NCI-H128 (cell line): ENCODE results near the gene FRAS1.
"Not testable (repeated sequence)": the region's sequence is repeated elsewhere in the genome, so short reads cannot be mapped to it uniquely, and the experiment has no call there.

Source experiments
- DNase-seq: peaks from one replicate; lab custom pipeline; 2025; ENCODE audit not compliant: unreplicated experiment; lab: John Stamatoyannopoulos, UW

Gene FRAS1

DNA sequence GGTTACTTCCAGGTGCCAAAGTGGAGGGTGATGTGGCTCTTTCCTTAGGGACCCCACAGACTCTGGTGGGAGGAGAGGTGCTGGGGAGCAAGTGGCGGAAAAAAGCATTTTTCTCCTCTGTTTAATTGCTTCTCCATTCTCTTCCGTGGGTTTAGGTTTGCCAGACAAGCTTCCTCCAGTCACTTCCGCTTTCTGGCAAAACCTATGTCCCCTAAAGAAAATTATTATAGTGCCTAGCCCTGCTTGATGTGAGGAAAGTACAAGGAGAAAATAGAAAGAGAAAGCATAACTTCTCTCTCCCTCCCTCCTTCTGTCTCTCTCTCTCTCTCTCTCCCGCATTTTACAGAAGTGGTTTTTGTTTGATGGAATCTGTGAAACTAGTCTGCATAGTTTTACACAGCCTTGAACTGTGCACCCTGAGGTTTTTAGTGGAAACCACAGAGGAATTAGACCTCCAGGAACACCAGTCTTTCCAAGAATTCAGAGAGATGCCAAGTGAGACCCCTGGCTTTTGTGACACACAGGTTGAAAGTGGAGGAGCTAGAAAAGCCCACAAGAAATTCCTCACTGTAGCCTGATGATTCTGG lies 263.3 kb downstream of the FRAS1 start:
- DNase-seq = no peak

DNA sequence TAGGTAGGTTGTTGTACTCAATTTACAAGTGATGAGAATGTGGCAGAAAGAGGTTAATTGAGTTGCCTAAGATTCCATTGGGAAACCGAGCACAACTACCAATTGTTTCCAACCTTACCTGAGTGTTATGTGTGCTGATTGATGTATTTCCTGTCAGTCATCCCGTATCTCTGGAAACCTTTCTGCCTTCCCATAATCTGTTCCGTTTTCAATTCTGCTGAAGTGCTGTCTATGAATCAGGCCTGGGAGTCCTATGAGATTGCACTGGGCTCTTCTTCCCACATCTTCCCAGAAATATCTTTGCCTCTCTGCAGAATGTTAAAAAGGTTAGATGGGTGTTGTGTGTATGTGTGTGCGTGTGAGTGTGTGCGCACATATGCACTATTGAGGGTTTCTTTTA lies 264.9 kb downstream of the FRAS1 start:
- DNase-seq = no peak

DNA sequence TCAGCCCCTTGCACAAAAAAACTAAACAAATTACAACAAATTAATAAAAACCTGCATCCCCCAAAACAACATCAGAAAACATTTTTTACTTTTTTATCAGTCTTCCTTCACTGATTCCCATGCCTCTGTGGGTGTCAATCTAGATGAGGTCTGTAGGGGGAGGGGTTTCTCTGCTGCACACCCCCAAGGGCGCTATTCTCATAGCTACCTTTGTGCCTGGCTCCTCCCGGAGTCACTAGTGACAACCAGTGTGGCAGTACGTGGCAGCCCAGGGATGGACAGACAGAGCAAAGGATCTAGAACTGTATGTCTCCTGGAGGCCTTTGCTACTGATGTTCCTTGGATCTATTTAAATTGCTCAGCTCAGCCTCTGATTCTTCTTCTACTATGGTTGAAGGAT lies 266.3 kb downstream of the FRAS1 start:
- no peak for DNase-seq

DNA sequence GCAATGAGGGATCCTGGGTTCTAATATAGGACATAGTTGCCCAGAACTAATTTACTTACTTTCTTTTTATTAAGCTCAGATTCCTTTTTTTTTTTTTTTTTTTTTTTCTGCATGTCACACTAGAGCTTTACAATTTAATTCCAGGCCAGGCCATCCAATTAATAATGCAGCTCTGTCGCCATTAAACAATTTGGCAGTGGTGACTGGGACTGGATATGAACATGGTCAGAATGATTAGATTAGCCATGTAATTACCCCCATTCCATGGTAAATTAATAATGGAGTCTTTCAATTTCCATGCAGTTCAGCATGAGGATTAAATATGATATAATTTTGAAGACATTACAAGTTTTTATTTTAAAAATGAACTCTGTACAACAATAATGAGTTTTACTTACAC lies 267.5 kb downstream of the FRAS1 start:
- DNase-seq = no peak

DNA sequence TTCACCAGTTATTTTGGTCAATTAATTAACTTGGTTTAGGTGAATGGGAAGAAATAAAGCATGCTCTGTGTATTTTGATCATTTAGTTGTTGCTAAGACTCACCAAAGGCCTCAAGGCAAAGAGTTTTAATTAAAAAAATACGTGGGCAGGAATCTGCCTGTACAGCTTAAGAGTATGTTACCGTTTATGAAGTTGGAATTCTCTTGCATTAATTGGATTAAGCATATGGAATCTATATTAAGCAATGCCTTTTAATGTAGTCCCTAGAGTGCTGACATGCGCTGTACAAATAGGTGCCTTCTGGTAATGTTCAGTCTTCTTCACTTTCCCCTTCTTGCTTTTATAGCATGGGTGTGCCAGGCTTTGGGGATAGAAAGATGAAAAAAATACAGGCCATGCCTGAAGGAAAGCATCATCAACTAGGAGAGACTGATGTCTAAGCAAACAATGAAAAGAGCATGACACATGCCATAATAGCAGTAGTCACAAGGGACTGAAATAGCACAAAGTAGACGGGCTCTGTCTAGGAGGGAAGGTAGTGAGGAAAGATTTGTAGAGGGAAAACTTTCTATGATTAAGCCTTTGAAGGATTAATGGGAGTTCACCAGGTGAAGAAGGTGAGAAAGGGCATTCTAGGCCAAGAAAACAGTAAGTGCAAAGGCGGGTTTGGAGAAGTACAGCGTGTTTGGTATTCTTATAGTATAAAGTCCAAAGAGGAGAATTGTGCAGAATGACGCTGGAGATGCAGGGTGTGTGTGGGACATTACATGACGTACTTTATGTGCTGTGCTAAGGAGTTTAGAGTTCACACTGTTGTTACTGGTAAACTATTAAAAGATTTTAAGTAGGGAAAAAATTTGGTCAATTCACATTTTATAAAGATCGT lies 268.4 kb downstream of the FRAS1 start:
- no peak for DNase-seq

DNA sequence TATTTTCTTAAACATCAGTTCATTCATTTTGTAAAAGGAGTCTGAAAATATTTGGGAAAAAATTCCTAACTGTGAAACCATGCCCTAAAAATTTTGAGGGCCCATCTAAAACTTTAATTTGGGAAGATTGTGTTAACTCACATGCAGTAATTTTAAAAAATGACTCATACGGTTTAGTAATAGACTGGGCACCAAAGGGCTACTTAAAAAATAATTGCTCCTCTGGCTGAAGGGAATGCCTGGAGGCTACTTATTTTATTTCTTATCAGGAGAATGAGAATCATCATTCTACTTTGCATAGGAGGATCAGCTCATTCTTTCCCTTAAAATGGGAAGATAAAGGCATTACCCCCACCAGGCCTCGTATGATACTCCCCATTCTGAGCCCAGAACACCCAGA lies 271.5 kb downstream of the FRAS1 start:
- not testable (repeated sequence) for DNase-seq

DNA sequence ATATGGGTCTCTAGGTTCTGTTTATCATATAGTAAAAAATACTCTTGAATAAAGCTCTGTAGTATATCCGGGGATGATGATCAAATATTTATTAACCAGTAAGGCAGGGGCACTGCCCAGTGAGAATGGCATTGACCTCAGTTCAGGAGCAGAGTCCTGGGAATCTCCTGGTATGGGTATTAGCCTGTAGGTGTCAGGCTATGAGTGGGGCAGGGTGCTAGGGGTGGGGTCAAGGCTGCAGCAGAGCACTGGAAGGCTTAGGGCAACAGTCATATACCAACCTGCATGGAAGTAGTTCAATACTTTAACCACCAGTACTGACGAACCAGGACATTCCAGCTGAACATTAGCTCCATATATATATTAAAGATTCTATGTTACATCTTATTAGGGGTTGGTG lies 274.1 kb downstream of the FRAS1 start:
- DNase-seq = no peak

DNA sequence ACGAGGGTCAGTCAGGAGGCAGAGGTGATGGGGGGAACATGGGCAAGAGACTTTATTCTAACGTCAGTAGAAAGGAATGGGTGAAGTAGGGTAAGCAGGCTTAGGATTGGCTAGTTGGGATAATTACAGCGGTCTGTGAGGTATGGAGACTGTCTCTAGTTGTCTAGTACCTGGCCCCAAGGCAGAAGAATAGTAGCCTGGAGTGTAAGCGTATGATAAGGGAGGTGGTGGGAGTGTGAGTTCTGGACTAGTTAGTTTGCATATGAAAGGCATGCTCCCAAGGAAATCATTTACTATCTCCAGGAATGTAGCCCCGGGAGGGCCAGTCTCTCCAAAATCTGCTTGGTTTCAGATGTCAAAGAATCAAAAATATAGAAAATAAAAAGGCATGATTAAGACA lies 274.8 kb downstream of the FRAS1 start:
- DNase-seq = no peak

DNA sequence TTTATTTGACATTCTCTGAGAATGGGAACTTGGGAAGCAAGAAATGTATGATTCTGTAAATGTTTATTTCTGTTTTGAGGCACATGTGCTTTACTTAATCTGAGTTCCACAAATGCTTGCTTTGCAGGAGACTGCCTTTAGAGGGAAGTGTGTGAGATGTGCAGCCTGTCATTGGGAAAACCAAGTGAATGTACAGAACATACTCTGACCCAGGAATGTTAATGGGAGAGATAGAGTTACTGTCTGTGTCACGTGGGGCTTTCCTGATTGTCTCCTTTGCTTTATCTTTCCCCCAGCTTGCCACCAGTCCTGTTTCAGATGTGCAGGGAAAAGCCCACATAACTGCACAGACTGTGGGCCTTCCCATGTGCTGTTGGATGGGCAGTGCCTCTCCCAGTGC lies 275.9 kb downstream of the FRAS1 start:
- DNase-seq = no peak

DNA sequence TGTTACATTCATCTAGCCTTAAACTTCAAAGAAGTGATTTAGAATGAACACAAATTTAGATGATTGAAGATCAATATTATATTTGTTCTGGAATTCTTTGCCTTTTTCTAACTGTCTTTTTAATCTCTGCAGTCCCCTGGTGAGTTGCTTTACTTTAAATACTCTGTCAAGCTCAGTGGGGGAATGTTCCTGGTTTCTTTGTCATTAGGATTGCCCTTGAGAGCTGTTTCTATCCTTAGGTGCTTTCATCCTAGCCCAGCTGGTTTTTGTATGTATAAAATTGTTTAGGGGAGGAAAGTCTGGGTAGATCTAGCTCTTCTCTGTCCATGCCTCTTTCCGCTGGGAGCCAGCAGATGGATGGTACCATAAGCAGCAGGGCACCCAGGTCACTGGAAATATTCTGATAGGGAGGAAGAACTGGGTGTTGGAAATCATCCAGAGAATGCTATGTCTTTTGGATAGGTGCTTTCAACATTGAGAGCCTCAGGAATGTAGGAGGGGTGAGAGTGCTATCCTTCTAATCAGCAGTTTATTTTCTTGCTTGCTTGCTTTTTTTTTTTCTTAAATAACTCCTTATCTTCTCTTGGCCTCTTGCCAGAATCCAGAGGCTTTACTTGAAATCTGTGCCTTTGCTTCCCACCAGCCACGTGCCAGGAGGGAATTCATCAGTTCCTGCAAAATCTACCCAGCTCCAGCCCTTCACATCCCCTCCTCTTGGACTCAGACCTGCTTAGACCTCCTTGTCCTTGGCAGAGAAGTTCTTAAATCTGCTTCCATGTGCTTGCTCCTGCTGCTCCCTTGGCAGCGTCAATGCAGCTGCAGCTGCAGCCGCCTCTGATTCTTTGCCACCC lies 279.2 kb downstream of the FRAS1 start:
- no peak for DNase-seq

DNA sequence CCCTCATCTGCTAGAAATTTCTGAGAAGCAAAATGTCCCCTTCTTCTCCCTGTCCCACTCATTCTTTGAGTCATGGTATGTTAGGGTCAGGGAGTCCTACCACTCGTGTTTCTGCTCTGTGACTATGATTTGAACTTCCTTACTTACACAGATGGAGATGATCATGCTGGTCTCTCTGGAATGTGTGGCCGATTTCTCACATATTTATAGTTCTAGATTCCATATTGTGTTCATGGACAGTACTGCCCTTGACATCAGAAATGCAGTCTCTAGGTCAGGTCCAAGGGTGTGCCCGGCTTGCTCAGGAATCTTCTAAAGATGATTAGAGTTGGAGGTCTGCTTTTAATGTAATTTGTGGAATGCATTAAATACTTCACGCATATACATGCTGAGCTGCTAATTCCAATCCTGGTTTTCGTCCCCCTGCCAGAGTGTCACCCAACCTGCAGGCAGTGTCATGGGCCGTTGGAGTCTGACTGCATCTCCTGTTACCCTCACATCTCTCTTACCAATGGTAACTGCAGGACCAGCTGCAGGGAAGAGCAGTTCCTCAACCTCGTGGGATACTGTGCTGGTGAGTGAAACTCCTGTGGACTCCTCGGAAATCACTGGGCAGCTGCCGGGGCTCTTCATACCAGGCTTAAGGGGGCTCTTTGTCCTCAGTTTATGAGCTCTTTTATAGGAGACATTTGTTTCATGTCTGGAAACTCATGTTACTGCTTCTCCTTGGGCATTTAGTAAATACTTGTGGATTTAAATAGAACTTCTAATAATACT lies 280.3 kb downstream of the FRAS1 start:
- DNase-seq = no peak

DNA sequence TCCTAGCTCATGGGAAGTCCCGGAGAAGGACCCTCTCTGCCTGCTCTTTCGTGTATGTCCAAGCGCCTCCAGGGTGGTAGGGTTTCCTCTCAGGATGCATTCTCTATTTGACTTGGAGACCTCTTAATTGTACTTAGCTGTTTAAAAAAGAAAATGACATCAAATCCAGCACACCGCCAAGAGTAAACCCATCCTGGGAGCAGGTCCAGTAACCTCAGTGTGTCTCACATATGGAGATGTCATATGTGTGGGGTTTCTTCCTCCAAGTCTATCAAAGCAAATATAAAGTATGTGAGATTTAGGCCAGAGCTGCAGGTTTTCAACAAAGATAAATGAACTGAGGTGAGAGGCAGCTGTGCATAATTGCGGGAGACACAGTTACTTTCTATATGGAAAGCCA lies 285.0 kb downstream of the FRAS1 start:
- DNase-seq = no peak

DNA sequence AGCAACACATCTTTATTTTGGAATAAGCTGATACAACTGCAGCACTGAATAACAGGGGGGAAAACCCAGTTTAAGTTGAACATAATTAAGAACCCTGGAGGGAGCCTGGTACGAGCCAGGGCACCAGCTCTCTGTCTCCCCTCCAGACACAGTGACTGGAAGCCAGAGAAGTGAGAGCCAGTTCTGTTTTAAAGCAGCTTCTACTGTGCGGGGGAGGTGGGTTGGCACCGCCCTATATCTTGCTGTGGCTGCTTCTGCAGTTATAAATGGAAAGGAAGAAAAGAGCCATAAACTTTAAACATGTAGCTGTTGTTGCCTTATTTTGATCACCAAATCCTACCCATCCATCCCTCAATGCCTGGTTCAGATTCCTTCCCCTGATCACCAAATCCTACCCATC lies 286.6 kb downstream of the FRAS1 start:
- DNase-seq = no peak

DNA sequence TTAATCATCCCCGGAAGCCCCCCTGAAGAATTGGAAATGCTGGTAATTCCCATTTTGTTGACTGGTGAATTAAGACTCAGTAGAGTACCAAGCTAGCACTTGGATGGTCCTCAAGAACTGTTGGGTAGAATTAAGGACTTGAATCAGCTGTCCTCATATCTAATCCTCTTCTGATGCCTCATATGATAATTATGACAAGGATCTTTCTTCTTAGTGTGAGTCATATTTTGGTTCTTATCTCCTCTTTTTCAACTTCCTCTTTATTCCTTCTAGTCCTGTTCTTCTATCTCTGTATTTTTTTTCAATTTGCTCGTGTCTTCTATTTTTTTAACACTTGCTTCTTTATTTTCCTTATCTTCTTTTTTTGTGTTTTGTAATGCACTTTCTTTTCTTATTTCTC lies 288.1 kb downstream of the FRAS1 start:
- DNase-seq = no peak

DNA sequence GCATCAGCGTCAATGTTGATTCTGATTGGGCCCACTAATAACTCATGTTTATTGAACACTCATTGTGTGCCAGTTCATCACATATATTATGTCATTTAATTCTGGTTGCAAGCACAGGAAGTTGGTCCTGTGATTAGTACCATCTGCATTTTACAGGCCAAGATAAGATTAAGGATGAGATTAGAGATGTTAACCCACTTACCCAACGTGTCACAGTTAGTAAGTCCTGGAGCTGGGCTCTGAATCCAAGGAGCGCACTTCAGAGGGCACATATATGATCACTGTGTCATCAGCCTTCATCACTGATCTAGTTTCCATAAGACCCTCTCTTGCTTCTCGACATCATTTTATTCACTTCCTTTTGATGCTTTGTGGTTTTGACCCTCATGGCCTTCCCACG lies 289.1 kb downstream of the FRAS1 start:
- DNase-seq = no peak

DNA sequence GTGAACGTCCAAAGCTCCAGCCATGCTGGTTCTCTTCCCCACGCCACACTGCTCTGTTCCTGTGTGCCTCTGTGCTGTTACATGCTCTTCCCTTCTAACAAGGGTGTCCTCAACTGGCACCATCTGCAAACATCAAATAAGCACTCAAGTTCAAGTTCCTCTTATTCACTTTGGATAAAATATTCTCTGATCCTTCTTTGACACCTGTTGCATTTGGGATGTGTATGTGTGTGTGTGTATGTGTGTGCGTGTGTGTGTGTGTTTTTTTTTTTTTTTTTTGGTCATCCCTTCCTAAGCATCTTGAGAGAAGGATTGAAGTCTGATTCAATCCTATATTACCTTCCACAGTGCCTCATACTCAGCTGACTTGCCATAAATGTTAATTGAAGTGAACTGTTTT lies 290.4 kb downstream of the FRAS1 start:
- no peak for DNase-seq

DNA sequence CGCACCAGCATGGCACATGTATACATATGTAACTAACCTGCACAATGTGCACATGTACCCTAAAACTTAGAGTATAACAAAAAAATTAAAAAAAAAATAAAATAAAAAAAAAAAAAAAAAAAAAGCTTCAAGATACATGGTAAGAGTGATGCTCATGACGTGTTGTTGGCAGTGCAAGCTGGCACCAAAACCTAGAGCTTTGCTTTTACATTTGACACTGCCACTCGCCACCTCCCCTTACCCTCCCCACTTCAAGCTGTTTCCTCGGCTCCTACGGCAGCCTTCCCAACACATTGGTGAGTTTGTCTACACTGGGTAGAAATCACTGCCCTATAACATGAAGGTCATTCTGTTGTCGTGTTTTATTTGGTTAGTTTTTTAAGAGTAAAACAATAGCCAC lies 296.8 kb downstream of the FRAS1 start:
- DNase-seq = no peak

DNA sequence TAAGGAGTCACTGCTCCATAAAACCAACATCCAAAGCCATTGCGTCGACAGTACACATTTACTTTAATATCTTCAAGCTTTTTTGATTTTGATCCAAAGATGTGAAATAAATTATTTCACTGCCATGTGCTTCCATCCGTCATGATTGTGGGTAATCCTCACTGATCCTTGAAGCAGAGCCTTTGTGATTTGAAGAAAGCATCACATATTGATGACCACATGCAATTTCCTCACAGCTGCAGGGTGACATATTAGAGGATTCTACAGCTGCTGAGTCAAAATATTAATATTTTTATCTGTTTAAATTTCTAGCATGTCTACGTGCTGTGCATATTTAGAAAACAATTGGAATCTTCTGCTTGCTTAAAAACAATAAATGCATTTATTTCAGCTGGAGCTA lies 297.7 kb downstream of the FRAS1 start:
- DNase-seq = no peak

DNA sequence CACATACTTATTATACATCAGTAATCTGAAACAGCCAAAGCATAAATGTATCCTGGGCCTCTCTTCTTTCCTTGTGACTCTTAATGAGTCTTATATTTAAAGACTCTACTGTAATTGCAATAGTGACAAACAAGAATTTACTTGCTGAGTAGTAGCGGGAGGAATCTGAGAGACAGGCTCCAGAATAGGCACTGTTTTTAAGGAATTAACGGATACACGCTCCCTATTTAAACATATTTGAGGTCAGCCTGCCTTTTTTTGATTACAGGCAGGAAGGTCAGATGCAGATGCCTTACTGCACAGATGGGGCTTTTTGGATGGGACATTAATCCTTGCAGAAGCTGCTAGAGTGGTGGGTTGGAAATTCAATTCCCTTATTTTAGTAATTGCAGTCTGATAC lies 298.2 kb downstream of the FRAS1 start:
- DNase-seq = no peak

DNA sequence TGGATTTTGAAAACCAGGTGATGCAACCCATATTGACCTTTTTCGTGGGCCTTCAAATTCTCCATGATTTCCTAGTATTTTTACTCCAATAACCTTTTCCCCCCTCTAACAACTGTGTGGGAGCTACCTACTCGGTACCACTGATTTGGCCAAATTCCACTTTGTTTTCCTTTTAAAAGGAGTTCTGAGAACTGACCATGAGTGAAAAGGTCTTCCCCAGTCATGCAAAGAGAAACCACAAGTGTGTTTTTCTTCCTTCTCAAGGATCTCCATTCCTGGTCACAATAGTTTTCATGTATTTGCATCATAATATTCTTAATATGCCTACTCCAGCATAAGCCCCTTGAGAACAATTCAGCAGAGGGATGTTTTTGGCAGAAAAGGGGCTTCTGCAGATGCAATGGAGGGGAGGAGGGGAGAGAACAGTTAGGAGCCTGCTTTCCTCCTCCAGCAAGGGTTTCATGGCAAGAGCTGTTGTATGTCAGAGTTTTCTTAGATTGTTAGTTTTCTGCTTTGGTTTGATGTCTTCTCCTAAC lies 299.2 kb downstream of the FRAS1 start:
- no peak for DNase-seq

DNA sequence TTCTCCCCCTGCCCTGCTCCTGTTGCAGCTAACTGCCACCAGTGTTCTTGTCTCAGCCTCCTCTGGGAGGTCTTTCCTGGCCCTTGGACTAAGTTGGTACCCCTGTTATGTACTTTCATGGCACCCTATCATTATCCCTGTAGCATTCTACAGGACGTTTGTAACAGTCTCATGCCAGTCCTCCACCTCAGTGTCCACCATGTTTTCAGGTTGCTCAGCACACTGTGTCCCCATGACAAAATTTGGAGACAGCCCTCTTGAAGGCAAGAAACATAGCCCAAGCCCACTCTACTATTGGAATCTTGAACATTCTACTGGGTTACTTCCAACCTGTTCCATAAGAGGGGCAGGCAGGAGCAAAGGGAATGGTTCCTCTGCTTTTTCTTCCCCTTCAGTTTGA lies 300.0 kb downstream of the FRAS1 start:
- no peak for DNase-seq
